ENCODE data around the gene SLC6A6.

SLC6A6 gene

GRCh38 chr3:14491396-14492190, 89.2 kb downstream of the SLC6A6 start:
- no peak for DNase-seq

GRCh38 chr3:14492948-14493881, 90.8 kb downstream of the SLC6A6 start:
- no peak for DNase-seq

- DNase-seq = no peak
These were observed 92.0 kb downstream of the SLC6A6 start for GRCh38 chr3:14494279-14494972.

- DNase-seq = no peak
These were observed 92.5 kb downstream of the SLC6A6 start for GRCh38 chr3:14494973-14495300.

- no peak for DNase-seq
These were observed 93.9 kb downstream of the SLC6A6 start for GRCh38 chr3:14496351-14496750.

- no peak for DNase-seq
These were observed 94.9 kb downstream of the SLC6A6 start for GRCh38 chr3:14497321-14497720.

- DNase-seq = no peak
These were observed 100.1 kb downstream of the SLC6A6 start for GRCh38 chr3:14502472-14502871.

- DNase-seq = no peak
These were observed 100.8 kb downstream of the SLC6A6 start for GRCh38 chr3:14503033-14503705.

GRCh38 chr3:14503706-14504065, 101.3 kb downstream of the SLC6A6 start:
- no peak for DNase-seq

- no peak for DNase-seq
These were observed 102.8 kb downstream of the SLC6A6 start for GRCh38 chr3:14505001-14505802.

GRCh38 chr3:14505803-14506500, 103.5 kb downstream of the SLC6A6 start:
- DNase-seq = no peak

GRCh38 chr3:14506626-14507304, 104.4 kb downstream of the SLC6A6 start:
- no peak for DNase-seq

- DNase-seq = no peak
These were observed 104.9 kb downstream of the SLC6A6 start for GRCh38 chr3:14507305-14507741.

- DNase-seq = no peak
These were observed 105.5 kb downstream of the SLC6A6 start for GRCh38 chr3:14507757-14508504.

- no peak for DNase-seq
These were observed 106.1 kb downstream of the SLC6A6 start for GRCh38 chr3:14508505-14508819.

GRCh38 chr3:14508966-14509795, 106.8 kb downstream of the SLC6A6 start:
- no peak for DNase-seq

GRCh38 chr3:14509796-14510100, 107.3 kb downstream of the SLC6A6 start:
- DNase-seq = no peak

GRCh38 chr3:14510838-14511622, 108.6 kb downstream of the SLC6A6 start:
- DNase-seq = no peak
